Fibroblast of peridontal ligament (primary cell): ENCODE measurements around the gene KCNJ6.
"Not testable (repeated sequence)": the region's sequence is repeated elsewhere in the genome, so short reads cannot be mapped to it uniquely, and the experiment has no call there.

Source experiments
- DNase-seq: peaks from one replicate; pipeline ENCODE4 v3.0.0-alpha.2; 2010; ENCODE audit errors: extremely low read depth

KCNJ6 gene

DNA sequence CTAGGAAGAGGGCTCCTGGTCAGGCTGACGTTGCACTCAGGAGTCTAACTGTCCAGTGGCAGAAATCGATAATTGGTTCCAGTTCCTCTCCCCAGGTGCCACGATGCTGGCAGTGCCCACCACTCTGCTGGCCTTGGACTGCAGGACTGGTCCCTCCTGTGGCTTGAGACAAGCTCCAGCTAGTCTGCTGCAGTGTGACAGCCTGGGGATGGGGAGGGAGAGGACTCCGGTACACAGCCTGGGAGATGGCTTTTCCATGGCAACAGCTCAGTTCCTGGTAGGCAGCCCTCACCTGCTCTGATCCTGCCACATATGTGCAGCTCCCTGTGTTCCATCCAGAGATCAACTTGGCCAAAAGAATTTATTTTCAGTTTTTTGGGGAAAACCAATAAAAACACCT lies 239.3 kb downstream of the KCNJ6 start:
- DNase-seq, result no peak

DNA sequence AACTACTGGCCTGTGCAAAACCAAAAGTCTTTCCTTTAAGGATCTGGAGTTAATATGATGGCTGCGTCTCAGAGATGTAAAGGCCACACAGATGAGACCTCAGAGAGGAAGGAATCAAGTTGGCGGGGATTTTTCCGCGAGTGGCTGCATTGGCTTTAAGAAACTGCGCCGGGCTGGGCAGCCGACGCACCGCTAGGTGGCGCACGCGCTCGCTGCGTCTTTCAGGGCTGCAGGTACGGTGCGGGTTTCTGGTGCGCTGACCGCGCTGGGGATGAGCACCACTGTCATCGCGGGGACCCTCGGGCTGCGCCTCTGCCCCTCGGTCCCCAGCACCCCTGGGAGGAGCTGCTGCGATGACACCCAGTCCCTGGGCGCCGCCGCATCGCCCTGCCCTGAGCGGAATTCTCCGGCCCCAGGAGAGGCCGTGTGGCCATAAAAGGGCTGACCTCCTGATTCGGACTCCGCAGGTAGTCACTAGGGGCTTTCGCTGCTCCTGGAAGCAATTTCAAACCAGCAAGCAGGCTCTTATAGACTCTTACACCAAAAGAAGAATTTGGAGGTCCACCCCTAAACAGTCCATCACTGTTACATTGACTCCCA lies 241.0 kb downstream of the KCNJ6 start:
- peak; percentile 52 for DNase-seq

DNA sequence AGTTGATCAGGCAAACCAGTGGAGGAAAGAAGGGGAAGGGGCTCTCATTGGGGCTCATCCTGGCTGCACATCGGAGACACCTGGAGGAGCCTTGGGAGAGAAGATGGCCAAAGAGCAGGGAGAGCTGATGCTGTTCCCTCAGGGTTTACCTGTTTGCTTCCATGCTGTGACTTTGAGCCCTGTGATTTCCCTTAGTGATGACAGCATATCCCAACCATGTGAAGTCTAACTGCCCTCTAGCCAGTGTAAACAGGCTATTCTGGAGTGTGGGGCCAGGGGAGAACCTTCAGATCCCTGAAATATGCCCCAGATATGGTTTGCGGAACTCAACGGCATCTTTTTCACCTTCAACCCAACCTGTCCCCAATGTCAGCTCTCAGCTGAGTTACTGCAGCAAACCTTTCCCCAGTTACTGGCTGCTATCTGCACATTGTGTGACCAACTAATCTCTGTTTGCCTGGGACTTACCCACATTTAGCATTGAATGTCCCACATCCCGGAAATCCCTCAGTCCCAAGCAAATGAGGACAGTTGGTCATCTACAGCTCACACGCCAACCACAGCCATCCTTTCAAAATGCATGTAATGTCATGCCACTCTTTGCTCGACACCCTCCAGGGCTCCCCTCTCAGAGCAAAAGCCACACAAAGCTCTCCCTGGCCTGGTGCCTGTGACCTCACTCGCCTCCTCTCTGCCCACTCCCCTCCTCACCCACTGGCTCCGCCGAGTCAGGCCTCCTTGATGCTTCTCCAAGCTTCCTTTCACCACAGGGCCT lies 242.3 kb downstream of the KCNJ6 start:
- DNase-seq, result no peak

DNA sequence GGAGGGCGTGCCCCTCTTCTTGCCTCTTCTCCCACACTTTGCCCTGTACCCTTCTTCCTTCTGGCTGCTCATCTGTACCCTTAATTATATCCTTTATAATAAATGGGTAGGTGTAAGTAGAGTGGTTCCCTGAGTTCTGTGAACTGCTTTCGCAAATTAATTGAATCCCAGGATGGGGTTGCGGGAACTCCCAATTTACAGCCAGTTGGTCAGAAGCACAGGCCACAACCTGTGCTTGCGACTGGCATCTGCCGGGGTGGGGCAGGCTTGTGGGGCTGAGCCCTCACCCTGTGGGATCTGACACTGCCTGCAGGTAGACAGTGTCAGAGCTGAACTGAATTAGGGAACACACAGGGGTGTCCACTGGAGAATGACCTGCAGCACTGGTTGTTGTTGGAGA lies 244.9 kb downstream of the KCNJ6 start:
- no peak for DNase-seq

DNA sequence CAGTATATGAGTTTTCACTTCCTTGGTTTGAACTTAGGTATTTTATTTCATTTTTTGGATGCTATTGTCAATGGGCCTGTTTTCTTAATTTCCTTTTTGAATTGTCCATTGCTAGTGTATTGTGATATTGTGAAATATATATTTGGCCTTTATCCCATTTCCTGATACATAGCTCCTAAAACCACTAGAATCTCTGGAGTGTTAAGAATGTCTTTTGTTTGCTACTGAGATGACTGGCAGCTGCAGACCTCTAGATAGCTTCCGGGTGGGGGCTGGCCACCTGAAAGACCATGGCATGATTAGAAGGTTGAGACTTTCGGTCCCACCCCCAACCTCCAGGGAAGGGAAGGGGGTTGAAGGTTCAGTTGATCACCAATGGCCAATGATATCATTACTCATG lies 245.4 kb downstream of the KCNJ6 start:
- peak; percentile 76 for DNase-seq

DNA sequence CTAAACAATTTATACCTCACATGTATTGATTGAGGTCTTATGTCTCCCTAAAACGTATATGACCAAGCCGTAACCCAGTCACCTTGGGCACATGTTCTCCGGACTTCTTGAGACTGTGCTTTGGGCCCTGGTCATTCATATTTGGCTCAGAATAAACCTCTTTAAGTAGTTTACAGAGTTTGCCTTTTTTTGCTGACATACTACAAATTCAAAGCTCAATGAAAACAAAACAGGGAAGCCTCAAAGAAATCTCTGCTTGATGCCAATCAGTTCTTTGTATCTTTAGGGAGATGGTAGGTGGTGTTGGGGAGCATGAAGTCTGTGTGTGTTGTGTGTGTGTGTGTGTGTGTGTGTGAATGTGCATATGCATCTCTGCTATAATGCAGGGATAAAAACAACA lies 247.0 kb downstream of the KCNJ6 start:
- DNase-seq, result no peak

DNA sequence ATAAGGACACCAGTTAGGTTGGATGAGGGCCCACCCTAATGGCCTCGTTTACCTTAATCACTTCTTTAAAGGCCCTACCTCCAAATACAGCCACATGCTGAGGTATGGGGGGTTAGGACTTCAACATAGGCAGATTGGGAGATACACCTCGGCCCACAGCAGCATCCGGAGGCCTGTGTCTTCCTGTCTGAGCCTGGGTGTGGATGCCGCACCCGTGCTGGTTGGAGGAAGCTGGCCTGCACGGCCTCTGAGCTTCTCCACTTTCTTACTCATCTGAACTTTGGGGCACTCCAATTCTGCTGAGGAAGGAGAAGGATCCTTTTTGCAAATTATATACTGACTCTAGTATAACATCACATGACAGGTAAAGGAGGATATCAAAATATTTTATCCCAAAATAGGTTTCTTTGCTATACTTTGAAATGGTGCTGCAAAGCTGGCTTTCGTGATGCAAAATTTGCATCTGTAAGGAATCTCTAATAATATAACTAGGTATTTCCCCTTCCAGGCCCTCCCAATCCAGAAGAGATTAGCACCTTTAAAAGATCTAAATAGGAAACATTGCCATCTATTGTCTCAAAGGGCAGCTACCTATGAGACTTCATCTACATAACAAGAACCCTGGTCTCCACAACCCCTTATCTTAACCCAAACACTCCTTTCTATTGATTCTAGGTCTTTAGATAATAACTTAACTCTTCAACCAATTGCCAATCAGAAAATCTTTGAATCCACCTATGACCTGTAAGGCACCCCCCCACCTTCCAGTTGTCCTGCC lies 247.6 kb downstream of the KCNJ6 start:
- no peak for DNase-seq

DNA sequence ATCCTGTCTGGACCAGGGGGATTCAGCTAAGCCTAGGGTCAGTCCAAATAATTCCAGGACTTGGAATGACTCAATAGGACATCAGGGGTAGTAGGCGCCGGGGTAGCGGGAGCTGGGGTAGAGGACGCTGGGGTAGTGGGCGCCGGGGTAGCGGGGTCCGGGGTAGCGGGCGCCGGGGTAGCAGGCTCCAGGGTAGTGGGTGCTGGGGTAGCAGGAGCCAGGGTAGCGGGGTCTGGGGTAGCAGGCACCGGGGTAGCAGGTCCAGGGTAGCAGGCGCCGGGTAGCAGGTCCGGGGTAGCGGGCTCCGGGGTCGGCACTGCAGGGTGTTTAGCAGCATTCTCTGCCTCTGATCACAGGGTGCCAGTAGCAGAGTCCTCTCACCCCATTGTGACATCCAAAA lies 248.9 kb downstream of the KCNJ6 start:
- DNase-seq, result no peak

DNA sequence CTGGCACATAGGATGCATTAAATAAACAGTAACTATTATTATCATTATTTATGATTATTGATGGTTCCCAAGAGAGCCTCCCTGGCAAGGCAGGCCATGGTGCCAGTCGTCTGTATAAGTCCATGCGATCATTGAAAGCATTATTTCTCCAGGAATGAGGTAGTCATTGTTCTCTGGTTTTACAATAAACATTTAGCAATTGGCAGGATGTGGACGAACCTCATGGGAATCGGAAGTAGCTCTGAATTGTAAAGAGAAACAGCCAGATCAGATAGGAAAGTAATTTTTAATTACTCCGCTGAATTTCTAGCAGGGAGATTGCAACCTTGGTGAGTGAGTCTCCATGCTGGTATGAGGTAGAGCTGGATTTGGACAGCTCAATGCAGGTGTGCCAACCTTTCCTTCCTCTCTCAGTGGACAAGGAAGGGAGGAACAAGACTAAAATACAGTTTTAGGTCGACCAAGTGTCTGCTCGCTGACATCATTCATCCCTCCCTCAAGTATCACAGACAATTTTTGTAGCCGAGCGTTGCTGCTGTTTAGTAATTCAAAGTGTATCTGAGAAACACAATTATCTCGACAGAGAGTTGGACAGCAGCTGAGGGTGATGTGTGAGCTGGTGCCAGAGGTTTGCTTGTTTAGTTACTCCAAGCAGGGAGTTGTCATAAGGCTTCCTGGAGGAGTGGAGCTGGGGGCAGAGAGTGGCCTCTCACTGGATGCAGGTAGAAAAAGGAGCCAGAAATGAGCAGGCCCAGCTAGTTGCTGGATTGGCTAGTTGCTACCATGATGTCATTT lies 250.8 kb downstream of the KCNJ6 start:
- peak; percentile 19 for DNase-seq

DNA sequence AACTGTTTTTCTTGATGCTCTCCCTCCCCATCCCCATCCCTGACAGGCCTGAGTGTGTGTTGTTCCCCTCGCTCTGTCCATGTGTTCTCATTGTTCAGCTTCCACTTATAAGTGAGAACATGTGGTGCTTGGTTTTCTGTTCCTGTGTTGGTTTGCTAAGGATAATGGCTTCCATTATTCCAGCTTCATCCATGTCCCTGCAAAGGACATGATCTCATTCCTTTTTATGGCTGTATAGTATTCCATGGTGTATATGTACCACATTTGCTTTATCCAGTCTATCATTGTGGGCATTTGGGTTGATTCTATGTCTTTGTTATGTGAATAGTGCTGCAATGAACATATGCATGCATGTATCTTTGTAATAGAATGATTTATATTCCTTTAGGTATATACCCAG lies 254.0 kb downstream of the KCNJ6 start:
- DNase-seq, result not testable (repeated sequence)

DNA sequence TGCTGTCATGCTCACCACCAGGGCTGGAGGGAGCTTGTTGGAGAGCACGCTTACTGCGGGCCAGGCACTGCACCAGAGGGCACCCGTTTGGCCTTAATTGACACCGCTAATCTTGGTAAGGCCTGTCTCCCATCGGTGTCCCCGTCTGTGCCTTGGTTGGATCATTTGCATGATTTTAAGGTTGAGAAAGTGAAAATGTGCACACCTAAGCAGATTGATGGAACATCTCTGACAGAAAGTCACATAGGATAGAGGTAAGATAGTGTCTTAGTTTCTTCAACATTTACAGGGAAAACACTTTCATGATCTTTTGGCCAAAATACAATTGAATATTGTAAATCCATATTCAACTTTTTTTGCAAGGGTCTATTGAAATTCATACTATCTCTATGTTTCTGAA lies 255.5 kb downstream of the KCNJ6 start:
- no peak for DNase-seq

DNA sequence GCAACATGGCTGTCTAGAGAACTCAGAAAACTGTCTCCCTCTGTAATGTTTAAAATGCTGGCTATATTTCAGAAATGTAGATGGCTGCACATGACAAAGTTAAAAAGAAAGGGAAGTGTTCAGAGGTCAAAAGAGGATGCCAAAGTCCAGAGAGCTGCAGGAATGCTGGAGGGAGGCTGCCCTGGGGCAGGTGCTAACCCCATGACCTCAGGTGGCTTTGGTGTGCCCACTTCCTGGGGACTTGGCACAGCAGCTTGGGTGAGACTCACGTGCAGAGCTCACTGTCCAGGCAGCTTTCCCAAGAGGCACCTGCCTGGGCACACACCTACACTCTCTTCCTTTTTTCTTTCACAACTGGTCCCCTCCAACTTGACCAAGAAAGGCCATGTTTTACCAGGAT lies 256.4 kb downstream of the KCNJ6 start:
- no peak for DNase-seq

DNA sequence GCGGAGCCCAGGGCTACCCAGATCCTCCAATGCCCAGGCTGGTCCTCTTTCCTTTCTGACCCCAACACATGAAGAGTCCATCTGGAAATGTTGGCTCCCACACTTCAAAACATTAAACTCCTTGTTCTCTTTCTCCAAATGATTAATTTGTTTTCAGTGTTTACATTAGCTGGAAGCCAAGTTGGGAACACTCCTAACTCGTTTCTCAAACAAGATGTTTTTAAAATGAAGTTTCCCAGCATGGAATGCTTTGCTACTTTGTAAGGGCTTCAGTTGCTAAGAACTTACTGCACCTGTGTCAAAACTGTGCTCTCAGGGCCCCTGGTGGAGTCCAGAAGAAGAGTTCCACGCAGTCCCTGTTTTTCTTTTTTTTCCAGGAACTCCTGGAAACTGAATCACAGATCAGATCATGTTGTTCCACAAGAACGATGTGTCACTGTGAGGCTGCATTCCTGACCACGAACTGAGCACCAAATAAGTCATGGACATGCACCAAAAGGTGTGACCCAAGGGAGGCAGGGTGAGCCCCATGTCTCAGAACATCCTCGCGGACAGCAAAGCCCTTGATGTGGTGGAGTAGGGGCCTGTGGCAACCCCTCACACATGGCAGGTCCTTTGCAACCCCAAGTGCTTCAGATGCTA lies 257.3 kb downstream of the KCNJ6 start:
- peak; percentile 52 for DNase-seq

DNA sequence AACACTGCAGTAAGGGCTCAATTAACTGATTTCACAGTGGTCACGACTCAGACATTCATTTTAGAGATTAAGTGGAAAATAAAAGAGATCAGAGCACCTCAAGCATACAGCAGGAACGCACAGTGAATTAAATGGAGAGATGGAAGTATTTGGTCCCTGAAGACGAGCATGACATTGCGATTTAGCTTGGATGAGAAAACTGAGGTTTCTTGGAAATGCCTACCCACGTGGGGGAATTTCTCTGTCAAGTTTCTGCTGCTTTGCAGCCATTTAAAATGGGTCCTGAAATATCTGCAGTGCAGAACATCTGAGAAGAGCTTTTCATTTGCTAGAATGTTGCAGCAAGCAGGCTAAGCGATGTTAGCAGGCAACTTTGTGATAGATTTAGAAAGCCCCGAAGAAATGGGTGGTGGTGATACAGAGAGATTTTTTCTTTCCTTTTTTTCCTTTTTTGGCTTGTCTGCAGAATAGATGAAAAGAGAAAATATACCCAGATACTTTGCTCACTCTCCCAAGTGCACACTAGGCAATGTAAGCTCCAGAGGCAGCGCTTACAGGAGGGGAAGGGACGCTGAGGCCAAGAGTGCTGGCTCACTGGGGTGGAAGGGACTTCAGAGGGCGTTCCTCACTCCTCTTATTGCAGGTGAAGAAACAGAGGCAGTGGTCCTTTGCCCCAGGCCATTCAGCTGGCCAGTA lies 258.0 kb downstream of the KCNJ6 start:
- DNase-seq, result peak; percentile 14

DNA sequence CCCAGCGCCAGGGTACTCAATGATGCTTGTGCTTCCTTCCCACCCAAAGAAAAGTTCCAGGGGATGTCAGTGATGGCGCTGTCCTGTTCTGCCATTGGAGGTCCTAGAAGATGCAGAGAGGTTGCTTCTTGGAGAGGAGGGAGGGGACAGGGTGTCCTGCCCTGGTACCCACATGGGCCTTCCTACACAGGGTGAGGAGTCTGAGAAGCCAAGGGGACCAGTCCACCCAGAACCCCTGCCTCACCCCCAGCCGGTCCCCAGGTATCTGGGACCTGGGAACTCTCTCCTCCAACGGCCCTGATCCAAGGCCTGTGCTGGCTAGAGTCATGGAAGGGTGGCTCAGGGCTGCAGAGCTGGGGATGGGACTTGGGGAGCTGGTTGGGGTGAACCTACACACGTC lies 259.4 kb downstream of the KCNJ6 start:
- DNase-seq, result no peak

DNA sequence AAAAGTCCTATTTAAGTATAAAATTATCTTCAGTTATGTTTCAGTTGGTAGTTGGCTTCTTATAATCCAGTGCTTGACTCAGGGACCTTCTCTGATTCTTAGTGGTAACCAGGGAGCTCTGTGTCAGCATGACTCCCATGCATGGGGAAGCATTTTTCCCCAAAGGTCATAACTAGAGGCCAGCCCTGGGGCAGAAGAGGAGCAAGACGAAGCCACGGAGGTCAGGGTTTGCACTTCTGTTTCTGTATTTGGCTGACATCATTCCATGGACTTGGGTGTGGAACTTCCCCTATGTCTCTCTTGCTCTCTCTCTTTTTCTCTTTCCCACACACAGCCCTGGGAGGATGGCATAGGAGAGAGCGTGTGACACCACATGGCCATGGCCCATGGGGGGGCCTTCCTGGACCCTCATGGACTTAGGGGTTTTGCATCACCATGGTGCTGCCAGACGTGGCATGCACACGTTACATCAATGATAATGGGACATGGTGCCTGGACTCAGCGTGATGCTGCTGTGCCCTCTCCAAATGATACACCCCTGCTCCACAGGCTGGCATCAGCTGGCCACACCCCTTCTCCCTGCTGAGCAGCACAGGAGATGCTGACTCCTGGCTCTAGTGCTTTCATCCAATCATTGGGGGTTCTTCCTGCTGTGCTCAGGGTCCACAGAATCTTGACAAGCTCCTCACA lies 260.5 kb downstream of the KCNJ6 start:
- no peak for DNase-seq

DNA sequence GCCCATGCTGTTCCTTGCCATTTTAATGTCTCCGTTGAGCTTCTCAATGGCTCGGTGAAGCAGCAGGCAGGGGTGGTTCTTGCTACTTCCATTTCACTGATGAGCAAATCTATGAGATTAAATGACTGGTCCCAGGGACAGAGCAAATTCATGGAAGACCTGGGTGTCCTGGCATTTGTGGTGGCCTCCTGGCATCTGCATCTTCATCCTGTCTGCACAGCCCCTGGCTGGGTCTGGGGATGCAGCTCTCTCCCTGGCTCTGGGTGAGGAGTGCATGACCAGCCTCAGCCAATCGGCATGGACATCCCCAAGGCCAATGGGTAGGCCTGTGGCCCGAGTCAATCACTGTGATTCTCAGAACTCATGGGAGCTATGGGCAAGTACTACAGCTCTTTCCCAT lies 261.7 kb downstream of the KCNJ6 start:
- DNase-seq, result no peak

DNA sequence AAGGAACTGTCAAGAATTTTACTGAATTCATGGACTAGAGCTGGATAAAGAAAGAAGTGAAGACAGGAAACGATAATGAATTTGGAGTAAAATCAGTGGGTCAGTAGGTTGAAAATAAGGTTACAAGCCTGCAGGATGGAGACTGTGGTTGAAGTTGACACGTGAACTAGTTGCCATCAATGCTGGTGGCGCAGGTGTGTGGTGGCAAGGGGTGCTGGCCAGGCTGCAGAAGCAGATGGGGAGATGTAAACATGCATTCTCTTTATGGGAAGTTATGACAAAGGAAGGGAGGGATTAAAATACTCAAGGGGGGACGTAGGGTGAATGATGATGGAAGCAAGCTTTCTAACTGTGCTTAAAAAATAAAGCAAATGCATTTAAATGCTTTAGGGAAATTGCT lies 263.1 kb downstream of the KCNJ6 start:
- DNase-seq, result no peak

DNA sequence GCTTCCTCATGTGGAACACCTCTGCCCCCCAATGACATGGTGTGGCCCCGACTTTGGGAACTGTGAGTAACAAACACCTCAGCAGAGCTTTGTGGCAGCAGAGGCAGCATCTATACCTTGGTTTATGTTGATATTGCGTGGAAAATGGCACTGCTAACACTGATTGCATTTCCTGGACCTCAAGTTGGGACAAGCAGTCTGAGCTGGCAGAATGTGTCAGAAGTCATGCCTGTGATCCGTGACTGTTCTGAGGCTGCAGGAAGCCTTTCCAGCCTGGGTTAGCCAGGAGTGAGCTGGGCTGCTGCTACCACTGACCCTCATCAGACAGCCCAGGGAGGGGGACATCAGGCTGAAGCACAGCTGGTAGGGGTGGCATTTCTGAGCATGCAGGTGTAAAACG lies 268.5 kb downstream of the KCNJ6 start:
- DNase-seq, result no peak

DNA sequence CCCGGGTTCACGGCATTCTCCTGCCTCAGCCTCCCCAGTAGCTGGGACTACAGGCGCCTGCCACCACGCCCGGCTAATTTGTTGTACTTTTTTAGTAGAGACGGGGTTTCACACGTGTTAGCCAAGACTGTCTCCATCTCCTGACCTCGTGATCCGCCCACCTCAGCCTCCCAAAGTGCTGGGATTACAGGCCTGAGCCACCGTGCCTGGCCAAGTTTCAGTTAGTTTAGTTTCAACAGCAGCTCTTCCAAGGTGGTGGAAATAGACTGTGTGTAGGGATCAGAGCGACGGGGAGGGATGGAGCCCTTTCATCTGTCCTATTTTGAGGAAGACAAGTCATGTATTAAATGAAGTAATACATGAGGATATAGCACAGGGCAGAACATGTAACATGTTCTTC lies 269.5 kb downstream of the KCNJ6 start:
- DNase-seq, result not testable (repeated sequence)
